Mucosa of descending colon (tissue), 3 donors: ENCODE results near the gene VPS8. TPM values are rescaled to one million over a fixed set of nuclear protein-coding genes. Genes with fewer than 3 reads are reported as not detected.
A peak's percentile ranks its signal among the peaks of the same experiment; 100 is the strongest.

Experiments
- ATAC-seq: fragments of 200-7000 bp; cut with Tn5 transposase; one replicate; pipeline ENCODE4 v1.9.1; 2020; ENCODE audit warnings: mild to moderate bottlenecking, moderate library complexity
- DNase-seq, 3 donors: peaks; one replicate each; pipeline ENCODE4 v3.0.0-alpha.2; 2020
- H3K36me3 ChIP-seq: fragments of 200-600 bp; one replicate; pipeline ENCODE4 v1.8.0; 2021; ENCODE audit warnings: low read depth, mild to moderate bottlenecking
- H3K4me1 ChIP-seq: fragments of 200-600 bp; one replicate; pipeline ENCODE4 v1.8.0; 2021; ENCODE audit warnings: low read depth, mild to moderate bottlenecking
- H3K4me3 ChIP-seq: fragments of 200-600 bp; one replicate; pipeline ENCODE4 v1.8.0; 2021; ENCODE audit warnings: mild to moderate bottlenecking
- H3K9me3 ChIP-seq: fragments of 200-600 bp; one replicate; pipeline ENCODE4 v1.8.0; 2021; ENCODE audit warnings: mild to moderate bottlenecking
- intact Hi-C, 2 donors: fragments of 100-400 bp; cut with DNase I in 1 of 2; cut with micrococcal nuclease in 1 of 2; formaldehyde crosslinking; loops; one replicate each; pipeline versions ENCODE4 v1.11.0 to v1.11.1; 2022; cut with DNase I, micrococcal nuclease
- total RNA-seq, 3 donors: library from RNA; stranded (reverse); fragmentation: NEBNext Ultra II Directional in 2 of 3; extraction: Animal tissue kit (Norgen Biotek cat#: 25700) in 2 of 3; gene quantifications; one replicate each; pipeline versions ENCODE4 v1.2.1 to v1.2.4, GENCODE V29; 2021 to 2023
- TF ChIP-seq, protein P1 (sequence below): fragments of 200-600 bp; IDR thresholded peaks from one replicate; pipeline ENCODE4 v1.8.0; 2022; ENCODE audit warnings: antibody characterized with exemption, mild to moderate bottlenecking
- donor health status: DM: no; HTN: no; CAD: no; lungs with moderate emphysema.
- donor health status: DM: no; HTN: no; CAD: no.
- donor health status: DM: no; HTN: yes; CAD: no.

The VPS8 gene
- total RNA-seq, 3 donors from 2014 or later, result 57.6 to 92.6 (median 74.7) TPM

DNA sequence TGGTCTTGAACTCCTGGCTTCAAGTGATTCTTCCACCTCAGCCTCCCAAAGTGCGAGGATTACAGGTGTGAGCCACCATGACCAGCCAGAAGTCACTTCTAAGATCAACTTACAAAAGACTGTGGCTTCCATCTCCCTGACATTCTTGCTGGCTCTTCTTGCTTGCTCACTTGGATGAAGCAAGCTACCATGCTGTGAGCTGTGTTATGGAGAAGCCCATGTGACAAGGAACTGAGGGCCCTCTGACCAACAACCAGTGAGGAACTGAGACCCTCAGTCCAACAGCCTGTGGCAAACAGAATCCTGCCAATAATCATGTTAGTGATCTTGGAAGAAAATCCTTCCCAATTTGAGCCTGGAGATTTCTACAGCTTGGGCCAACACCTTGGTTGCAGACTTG, 7.2 kb upstream of the VPS8 start:
- ATAC-seq, result no peak
- H3K4me3 ChIP-seq, result no peak overlapping the region
- H3K36me3 ChIP-seq, result no peaks in the 10 kb centered on the region
- intact Hi-C loops, result no loop called here
- DNase-seq, result no peak
- TF ChIP-seq, protein P1, sequence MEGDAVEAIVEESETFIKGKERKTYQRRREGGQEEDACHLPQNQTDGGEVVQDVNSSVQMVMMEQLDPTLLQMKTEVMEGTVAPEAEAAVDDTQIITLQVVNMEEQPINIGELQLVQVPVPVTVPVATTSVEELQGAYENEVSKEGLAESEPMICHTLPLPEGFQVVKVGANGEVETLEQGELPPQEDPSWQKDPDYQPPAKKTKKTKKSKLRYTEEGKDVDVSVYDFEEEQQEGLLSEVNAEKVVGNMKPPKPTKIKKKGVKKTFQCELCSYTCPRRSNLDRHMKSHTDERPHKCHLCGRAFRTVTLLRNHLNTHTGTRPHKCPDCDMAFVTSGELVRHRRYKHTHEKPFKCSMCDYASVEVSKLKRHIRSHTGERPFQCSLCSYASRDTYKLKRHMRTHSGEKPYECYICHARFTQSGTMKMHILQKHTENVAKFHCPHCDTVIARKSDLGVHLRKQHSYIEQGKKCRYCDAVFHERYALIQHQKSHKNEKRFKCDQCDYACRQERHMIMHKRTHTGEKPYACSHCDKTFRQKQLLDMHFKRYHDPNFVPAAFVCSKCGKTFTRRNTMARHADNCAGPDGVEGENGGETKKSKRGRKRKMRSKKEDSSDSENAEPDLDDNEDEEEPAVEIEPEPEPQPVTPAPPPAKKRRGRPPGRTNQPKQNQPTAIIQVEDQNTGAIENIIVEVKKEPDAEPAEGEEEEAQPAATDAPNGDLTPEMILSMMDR, result no peak
- H3K4me1 ChIP-seq, result peaks cover 8% of the 10 kb centered on the region
- no peaks in the 10 kb centered on the region for H3K9me3 ChIP-seq

DNA sequence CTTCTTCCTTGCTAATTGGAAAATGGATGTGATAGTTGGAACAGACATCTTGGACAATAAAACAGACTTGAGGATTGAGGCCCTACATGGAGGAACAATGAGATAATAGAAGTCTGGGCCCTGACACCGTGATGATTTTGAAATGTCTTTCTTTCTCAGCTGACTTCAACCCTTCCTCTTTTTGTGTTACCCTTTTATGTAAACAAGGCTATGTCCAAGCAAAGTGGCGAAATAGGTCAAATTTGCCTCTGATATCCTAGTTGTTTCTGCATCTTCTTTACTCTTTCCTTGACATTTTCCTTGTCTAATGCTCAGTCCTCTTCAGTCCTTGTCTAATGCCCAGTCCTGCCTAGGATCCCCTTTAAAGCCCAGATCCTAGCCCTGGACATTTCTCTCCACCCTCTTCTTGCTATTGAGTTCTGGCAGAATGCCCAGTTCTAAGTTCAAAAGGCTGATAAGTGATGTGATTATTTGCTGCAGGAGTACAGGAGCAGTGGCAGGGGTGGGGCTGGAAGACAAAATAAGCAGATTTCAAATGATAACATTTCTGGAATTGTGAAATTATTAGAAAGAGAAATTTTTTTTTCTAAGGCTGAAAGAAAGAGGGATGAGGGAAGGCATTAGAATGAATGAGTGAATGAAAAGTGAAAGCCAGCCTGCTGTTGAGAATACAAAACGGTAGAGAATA, 6.5 kb upstream of the VPS8 start:
- Histone ChIP-seq H3K36me3 (no peaks in the 10 kb centered on the region), H3K4me1 (peaks cover 5% of the 10 kb centered on the region), H3K9me3 (no peaks in the 10 kb centered on the region), H3K4me3 (no peak overlapping the region)
- DNase-seq (no peak), ATAC-seq (peak; percentile 57)
- TF ChIP-seq, protein P1, result no peak
- intact Hi-C loops, result no loop called here

DNA sequence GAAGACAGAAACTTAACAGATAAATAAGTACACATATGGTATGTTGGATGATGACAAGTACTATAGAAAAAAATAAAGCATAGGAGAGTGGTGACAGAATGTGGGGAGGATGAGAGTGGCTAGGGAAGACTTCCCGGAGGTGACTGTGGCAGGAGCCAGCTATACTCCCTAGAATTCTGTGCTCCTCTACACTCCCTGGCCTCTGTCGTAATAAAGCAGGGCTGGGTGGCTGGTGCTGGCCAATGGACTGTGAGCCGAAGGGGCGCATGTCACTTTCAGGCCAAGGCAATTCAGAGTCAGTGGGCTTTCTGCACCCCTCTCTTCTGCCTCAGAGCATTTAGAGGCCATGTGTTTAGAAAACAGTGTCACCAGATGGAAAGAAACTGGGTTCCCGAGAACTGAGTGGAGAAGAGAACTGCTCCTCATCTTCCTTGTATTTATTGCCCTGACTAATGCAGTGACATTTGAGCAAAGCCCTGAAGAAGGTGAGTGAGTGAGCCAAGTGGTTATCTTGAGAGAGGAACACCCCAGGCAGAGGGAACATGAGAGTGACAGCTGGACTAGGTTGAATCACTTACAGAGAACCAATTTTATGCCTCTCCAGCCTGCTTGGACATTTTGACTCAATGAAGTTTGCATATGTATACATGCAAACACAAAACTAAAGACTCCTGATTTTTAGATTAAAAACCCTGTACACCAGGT, 5.2 kb upstream of the VPS8 start:
- no peak for DNase-seq
- Histone ChIP-seq H3K36me3 (no peaks in the 10 kb centered on the region), H3K4me1 (peaks cover 5% of the 10 kb centered on the region), H3K4me3 (no peak overlapping the region), H3K9me3 (no peaks in the 10 kb centered on the region)
- intact Hi-C loops, result no loop called here
- peak; percentile 57 for ATAC-seq
- TF ChIP-seq, protein P1, result no peak

DNA sequence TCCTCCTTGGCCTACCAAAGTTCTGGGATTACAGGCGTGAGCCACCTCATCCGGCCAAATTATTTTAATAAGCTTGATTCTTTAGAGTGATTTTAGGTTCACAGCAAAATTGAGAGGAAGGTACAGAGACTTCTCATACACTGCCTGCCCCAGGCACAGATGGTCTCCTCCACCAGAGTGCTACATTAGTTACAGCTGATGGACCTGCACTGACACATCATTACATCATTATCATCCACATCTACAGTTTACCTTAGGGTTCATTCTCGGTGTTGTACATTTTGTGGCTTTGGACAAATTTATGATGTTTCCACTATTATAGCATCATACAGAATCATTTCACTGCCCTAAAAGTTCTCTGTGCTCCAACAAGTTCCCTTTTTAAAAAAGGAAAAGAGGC, 4.4 kb upstream of the VPS8 start:
- DNase-seq, result no peak
- Histone ChIP-seq H3K4me1 (peaks cover 5% of the 10 kb centered on the region), H3K4me3 (no peak overlapping the region), H3K36me3 (no peaks in the 10 kb centered on the region), H3K9me3 (no peaks in the 10 kb centered on the region)
- TF ChIP-seq, protein P1, result no peak
- ATAC-seq, result no peak
- intact Hi-C loops, result no loop called here

DNA sequence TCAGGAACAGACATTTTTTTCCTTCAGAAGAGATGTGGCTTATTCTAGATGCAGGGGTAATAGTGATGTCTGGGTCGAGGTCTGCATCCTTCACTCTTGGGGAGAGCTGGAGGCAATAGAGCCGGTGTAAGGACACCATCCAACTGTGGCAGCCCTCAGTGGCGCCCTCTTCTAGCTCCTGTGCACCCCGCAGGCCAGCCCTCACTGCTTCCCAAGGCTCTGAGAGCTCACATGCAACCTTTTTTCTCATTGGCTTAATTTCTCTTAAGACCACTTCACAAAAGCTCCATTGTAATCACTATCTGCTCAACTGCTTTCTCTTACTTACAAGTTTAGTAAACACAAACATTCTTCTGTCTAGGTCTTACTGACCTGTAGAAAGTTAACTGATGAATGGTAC, 3.9 kb upstream of the VPS8 start:
- Histone ChIP-seq H3K9me3 (no peaks in the 10 kb centered on the region), H3K4me1 (peaks cover 5% of the 10 kb centered on the region), H3K4me3 (no peak overlapping the region), H3K36me3 (no peaks in the 10 kb centered on the region)
- TF ChIP-seq, protein P1, result no peak
- DNase-seq, result no peak
- intact Hi-C loops, result no loop called here
- no peak for ATAC-seq
